ENCODE measurements around the gene MAML2. TPM values are rescaled to one million over a fixed set of nuclear protein-coding genes. Genes with fewer than 3 reads are reported as not detected.

The MAML2 gene
- total RNA-seq, 1 experiment from 2014 or later = 2.9 TPM

DNA sequence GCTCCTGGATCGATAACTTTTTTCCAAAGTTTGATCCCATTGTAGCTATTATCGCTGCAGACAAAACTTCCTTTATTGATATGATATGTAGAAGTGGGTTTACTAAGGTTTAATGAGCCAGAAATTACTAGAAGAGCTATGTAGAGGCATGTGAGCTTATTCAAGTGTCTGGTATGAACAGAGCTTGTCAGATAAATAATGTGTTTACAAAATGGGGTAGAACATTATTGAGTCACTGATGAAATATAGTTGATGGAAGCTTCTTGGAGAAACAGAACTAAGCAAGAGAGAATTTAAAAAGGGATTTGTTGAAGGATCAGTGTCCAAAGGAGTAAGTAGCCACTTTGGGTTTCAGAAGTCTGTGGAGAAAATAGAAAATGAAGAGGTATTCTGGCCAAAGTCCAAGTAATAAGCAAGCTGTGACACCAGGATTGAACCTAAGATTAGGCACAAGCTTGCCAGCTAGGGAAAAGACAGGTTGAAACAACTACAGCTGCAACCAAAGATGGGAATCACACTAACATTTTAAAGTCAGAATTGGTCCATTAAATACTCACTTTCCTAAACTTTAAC lies 104.3 kb downstream of the MAML2 start:
- no peak for TF ChIP-seq TCF7L2 (IDR thresholded peaks at IDR 0.05; ENCODE audit: low read depth, low read length)
- no peak for TF ChIP-seq SIN3A (IDR thresholded peaks at IDR 0.05; ENCODE audit: borderline replicate concordance, insufficient read depth, low read depth, low read length)
- TF ChIP-seq, protein P1, sequence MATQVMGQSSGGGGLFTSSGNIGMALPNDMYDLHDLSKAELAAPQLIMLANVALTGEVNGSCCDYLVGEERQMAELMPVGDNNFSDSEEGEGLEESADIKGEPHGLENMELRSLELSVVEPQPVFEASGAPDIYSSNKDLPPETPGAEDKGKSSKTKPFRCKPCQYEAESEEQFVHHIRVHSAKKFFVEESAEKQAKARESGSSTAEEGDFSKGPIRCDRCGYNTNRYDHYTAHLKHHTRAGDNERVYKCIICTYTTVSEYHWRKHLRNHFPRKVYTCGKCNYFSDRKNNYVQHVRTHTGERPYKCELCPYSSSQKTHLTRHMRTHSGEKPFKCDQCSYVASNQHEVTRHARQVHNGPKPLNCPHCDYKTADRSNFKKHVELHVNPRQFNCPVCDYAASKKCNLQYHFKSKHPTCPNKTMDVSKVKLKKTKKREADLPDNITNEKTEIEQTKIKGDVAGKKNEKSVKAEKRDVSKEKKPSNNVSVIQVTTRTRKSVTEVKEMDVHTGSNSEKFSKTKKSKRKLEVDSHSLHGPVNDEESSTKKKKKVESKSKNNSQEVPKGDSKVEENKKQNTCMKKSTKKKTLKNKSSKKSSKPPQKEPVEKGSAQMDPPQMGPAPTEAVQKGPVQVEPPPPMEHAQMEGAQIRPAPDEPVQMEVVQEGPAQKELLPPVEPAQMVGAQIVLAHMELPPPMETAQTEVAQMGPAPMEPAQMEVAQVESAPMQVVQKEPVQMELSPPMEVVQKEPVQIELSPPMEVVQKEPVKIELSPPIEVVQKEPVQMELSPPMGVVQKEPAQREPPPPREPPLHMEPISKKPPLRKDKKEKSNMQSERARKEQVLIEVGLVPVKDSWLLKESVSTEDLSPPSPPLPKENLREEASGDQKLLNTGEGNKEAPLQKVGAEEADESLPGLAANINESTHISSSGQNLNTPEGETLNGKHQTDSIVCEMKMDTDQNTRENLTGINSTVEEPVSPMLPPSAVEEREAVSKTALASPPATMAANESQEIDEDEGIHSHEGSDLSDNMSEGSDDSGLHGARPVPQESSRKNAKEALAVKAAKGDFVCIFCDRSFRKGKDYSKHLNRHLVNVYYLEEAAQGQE (IDR thresholded peaks at IDR 0.05; ENCODE audit: insufficient read depth in 1 of 2, low read depth in 2 of 2, low read length in 1 of 2) = no peak
- no peak for TF ChIP-seq POLR2AphosphoS5 (IDR thresholded peaks at IDR 0.05; ENCODE audit: low read depth, low read length)
- TF ChIP-seq, protein P2, sequence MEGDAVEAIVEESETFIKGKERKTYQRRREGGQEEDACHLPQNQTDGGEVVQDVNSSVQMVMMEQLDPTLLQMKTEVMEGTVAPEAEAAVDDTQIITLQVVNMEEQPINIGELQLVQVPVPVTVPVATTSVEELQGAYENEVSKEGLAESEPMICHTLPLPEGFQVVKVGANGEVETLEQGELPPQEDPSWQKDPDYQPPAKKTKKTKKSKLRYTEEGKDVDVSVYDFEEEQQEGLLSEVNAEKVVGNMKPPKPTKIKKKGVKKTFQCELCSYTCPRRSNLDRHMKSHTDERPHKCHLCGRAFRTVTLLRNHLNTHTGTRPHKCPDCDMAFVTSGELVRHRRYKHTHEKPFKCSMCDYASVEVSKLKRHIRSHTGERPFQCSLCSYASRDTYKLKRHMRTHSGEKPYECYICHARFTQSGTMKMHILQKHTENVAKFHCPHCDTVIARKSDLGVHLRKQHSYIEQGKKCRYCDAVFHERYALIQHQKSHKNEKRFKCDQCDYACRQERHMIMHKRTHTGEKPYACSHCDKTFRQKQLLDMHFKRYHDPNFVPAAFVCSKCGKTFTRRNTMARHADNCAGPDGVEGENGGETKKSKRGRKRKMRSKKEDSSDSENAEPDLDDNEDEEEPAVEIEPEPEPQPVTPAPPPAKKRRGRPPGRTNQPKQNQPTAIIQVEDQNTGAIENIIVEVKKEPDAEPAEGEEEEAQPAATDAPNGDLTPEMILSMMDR (IDR thresholded peaks at IDR 0.05) = no peak
- in situ Hi-C loops (cut with HindIII; ENCODE audit: low pct_unique_long_range_greater_than_20kb, low sequenced_read_pairs) = no loop called here
- Histone ChIP-seq H3K4me1 (ENCODE audit: control insufficient read depth, insufficient read depth, low read length) (peaks cover 23% of the 10 kb centered on the region), H3K4me3 (ENCODE audit: low read depth in 2 of 2, low read length in 2 of 2) (no peak overlapping the region), H3K27me3 (ENCODE audit: control insufficient read depth, insufficient read depth, low read length) (no peaks in the 10 kb centered on the region), H3K36me3 (ENCODE audit: control insufficient read depth, insufficient read depth, low read length) (no peaks in the 10 kb centered on the region), H3K9me3 (ENCODE audit: control insufficient read depth, insufficient read depth, low read depth, low read length) (no peaks in the 10 kb centered on the region), H3K27ac (ENCODE audit: low read length) (no peak overlapping the region)
- ChIA-PET POLR2A (no interaction called here), CTCF (no interaction called here)
- no TSS peak for BruUV-seq (replicated peaks)
- ATAC-seq = no peak
- DNase-seq (ENCODE audit: low read depth, low spot score) = no peak
- intact Hi-C loops (cut with micrococcal nuclease; ENCODE audit: unreplicated experiment) = loop anchor here (5.0 to 10.0 kb wide), 2 partner anchors 181 to 394 kb away; no protein-coding TSS in a partner anchor

DNA sequence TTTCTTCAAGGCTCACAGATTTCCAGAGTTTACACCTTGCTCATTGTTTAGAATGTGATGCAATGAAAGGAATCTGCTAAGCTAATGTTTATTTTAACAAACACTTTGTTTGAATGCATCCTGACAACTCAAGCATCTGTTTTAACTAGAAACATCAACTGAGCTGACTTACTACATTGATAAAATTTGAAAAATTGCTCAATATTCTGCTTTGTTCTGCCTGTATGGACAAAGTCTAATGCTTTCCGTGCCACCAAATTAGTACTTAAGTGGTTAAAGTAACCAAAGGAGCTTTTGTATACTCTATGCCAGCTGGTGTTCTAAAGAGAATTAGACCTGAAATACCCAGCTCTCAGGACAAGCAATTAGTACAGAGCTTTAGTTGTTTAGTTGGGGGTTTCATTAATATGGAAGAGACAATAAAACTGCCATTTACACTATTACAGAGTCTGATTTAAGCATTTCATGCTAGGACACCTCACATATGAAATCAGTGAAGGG lies 105.2 kb downstream of the MAML2 start:
- Histone ChIP-seq H3K9me3 (ENCODE audit: control insufficient read depth, insufficient read depth, low read depth, low read length) (no peaks in the 10 kb centered on the region), H3K36me3 (ENCODE audit: control insufficient read depth, insufficient read depth, low read length) (no peaks in the 10 kb centered on the region), H3K4me1 (ENCODE audit: control insufficient read depth, insufficient read depth, low read length) (peaks cover 23% of the 10 kb centered on the region), H3K27ac (ENCODE audit: low read length) (no peak overlapping the region), H3K27me3 (ENCODE audit: control insufficient read depth, insufficient read depth, low read length) (no peaks in the 10 kb centered on the region), H3K4me3 (ENCODE audit: low read depth in 2 of 2, low read length in 2 of 2) (no peak overlapping the region)
- TF ChIP-seq TCF7L2 (IDR thresholded peaks at IDR 0.05; ENCODE audit: low read depth, low read length) (no peak), POLR2AphosphoS5 (IDR thresholded peaks at IDR 0.05; ENCODE audit: low read depth, low read length) (no peak), SIN3A (IDR thresholded peaks at IDR 0.05; ENCODE audit: borderline replicate concordance, insufficient read depth, low read depth, low read length) (no peak)
- TF ChIP-seq, protein P1 (IDR thresholded peaks at IDR 0.05; ENCODE audit: insufficient read depth in 1 of 2, low read depth in 2 of 2, low read length in 1 of 2) = no peak
- TF ChIP-seq, protein P2 (IDR thresholded peaks at IDR 0.05) = no peak
- no peak for DNase-seq (ENCODE audit: low read depth, low spot score)
- ATAC-seq = no peak
- ChIA-PET POLR2A (no interaction called here), CTCF (no interaction called here)
- BruUV-seq (replicated peaks) = no TSS peak
- in situ Hi-C loops (cut with HindIII; ENCODE audit: low pct_unique_long_range_greater_than_20kb, low sequenced_read_pairs) (no loop called here), intact Hi-C loops (cut with micrococcal nuclease; ENCODE audit: unreplicated experiment) (loop anchor here (5.0 to 10.0 kb wide), 2 partner anchors 181 to 393 kb away; no protein-coding TSS in a partner anchor)

Data from Panc1 (cell line).